Breast epithelium (tissue), 3 donors: ENCODE measurements around the gene LTO1.

ENCODE experiments used
- CTCF ChIP-seq, 3 donors: fragments of 450-650 bp; IDR thresholded peaks; one replicate each; pipeline ENCODE4 v1.5.1; 2016 to 2017; ENCODE audit warnings: antibody characterized with exemption in 3 of 3, mild to moderate bottlenecking in 3 of 3, moderate library complexity in 3 of 3
- POLR2A ChIP-seq: fragments of 450-650 bp; IDR thresholded peaks from one replicate; pipeline ENCODE4 v1.6.1; 2016; ENCODE audit warnings: antibody characterized with exemption, mild to moderate bottlenecking, moderate library complexity

- TF ChIP-seq POLR2A (no peak), CTCF (IDR thresholded peaks at IDR 0.05) (no peak)
Observed at GRCh38 chr11:69703768-69704507, 28.8 kb upstream of the LTO1 start, which contains the start of gene FGF19.
